Smooth muscle cell (in vitro differentiated cells): ENCODE data around the gene NEUROD2. TPM values are rescaled to one million over a fixed set of nuclear protein-coding genes. Genes with fewer than 3 reads are reported as not detected.

ENCODE experiments used
- DNase-seq: peaks from one replicate; lab custom pipeline; 2025; ENCODE audit not compliant: unreplicated experiment; lab: John Stamatoyannopoulos, UW
- H2AFZ ChIP-seq: fragments of 200-600 bp; sonication (generic); 2 replicates; pipeline ENCODE4 v1.6.0; 2016; ENCODE audit warnings: antibody characterized with exemption, low read depth, mild to moderate bottlenecking
- H3F3A ChIP-seq: fragments of 200-600 bp; sonication (generic); 2 replicates; pipeline ENCODE4 v1.6.0; 2017; ENCODE audit warnings: antibody characterized with exemption, low read depth
- H3K27ac ChIP-seq: fragments of 200-600 bp; sonication (generic); 2 replicates; pipeline ENCODE4 v1.5.1; 2016; ENCODE audit warnings: low read depth, mild to moderate bottlenecking
- H3K27me3 ChIP-seq: fragments of 200-600 bp; sonication (generic); 2 replicates; pipeline ENCODE4 v1.6.1; 2016; ENCODE audit warnings: low read depth, mild to moderate bottlenecking
- H3K36me3 ChIP-seq: fragments of 200-600 bp; sonication (generic); 2 replicates; pipeline ENCODE4 v1.5.1; 2016; ENCODE audit warnings: low read depth
- H3K4me1 ChIP-seq: fragments of 200-600 bp; sonication (generic); 2 replicates; pipeline ENCODE4 v1.5.1; 2016; ENCODE audit warnings: low read depth
- H3K4me2 ChIP-seq: fragments of 200-600 bp; sonication (generic); 2 replicates; pipeline ENCODE4 v1.6.0; 2016; ENCODE audit warnings: mild to moderate bottlenecking
- H3K4me3 ChIP-seq: fragments of 200-600 bp; sonication (generic); 2 replicates; pipeline ENCODE4 v1.5.1; 2016; ENCODE audit warnings: mild to moderate bottlenecking
- H3K79me2 ChIP-seq: fragments of 200-600 bp; sonication (generic); 2 replicates; pipeline ENCODE4 v1.6.0; 2016; ENCODE audit warnings: low read depth, mild to moderate bottlenecking
- H3K9ac ChIP-seq: fragments of 200-600 bp; sonication (generic); 2 replicates; pipeline ENCODE4 v1.6.0; 2016; ENCODE audit warnings: low read depth
- H3K9me3 ChIP-seq: fragments of 200-600 bp; sonication (generic); replicated peaks from 2 replicates; pipeline ENCODE4 v1.5.1; 2016; ENCODE audit warnings: low read depth
- H4K20me1 ChIP-seq: fragments of 200-600 bp; sonication (generic); 2 replicates; pipeline ENCODE4 v1.6.0; 2016; ENCODE audit warnings: low read depth
- CTCF ChIP-seq: fragments of 200-600 bp; sonication (generic); IDR thresholded peaks from 2 replicates; pipeline ENCODE4 v1.5.1; 2017; ENCODE audit warnings: borderline replicate concordance, mild to moderate bottlenecking, antibody characterized with exemption; ENCODE audit not compliant: insufficient read depth, poor library complexity, severe bottlenecking
- WGBS: methylation state at CpG from one replicate; pipeline ENCODE4 v1.1.7; 2016; ENCODE audit warnings: low lambda C conversion rate; 5-methylcytosine and 5-hydroxymethylcytosine counted together
- polyA plus RNA-seq: library from polyadenylated mRNA; unstranded; fragments of >200 nt; fragmentation: Nextera tagmentation; extraction: Ambion mirVana; gene quantifications from 2 replicates; pipeline ENCODE4 v1.2.1, GENCODE V29; 2016
- total RNA-seq: library from RNA; depleted of rRNA; stranded (reverse); fragments of >200 nt; gene quantifications from 2 replicates; pipeline ENCODE4 v1.2.3, GENCODE V29; 2014

The NEUROD2 gene
- total and polyA plus RNA-seq, 2 experiments from 2014 or later: 0.19 TPM; not detected in 1

- Histone ChIP-seq H3K36me3 (no peaks in the 10 kb centered on the region), H3K4me1 (peaks cover 27% of the 10 kb centered on the region), H3K27me3 (no peaks in the 10 kb centered on the region), H3K9me3 (no peaks in the 10 kb centered on the region), H3K9ac (no peak overlapping the region), H2AFZ (no peak overlapping the region), H4K20me1 (peaks cover 81% of the 10 kb centered on the region), H3K27ac (no peak overlapping the region), H3K79me2 (peaks cover 11% of the 10 kb centered on the region), H3K4me3 (no peak overlapping the region), H3K4me2 (no peak overlapping the region), H3F3A (no peaks in the 10 kb centered on the region)
- 95% methylated on average over 15 of the region's 15 CpGs for WGBS
- DNase-seq: no peak
- no peak for TF ChIP-seq CTCF
Measured at GRCh38 chr17:39648616-39649366, 41.1 kb upstream of the NEUROD2 start.

- no peaks in the 10 kb centered on the region for H3K36me3 ChIP-seq
- H3K4me2 ChIP-seq: no peak overlapping the region
- no peak for TF ChIP-seq CTCF
- DNase-seq: no peak
- H3F3A ChIP-seq: no peaks in the 10 kb centered on the region
- no peaks in the 10 kb centered on the region for H3K9me3 ChIP-seq
- 85% methylated on average over 5 of the region's 5 CpGs for WGBS
- H4K20me1 ChIP-seq: peaks cover 81% of the 10 kb centered on the region
- no peak overlapping the region for H3K4me3 ChIP-seq
- no peak overlapping the region for H3K9ac ChIP-seq
- peaks cover 17% of the 10 kb centered on the region for H3K79me2 ChIP-seq
- no peak overlapping the region for H3K27ac ChIP-seq
- no peak overlapping the region for H2AFZ ChIP-seq
- no peaks in the 10 kb centered on the region for H3K27me3 ChIP-seq
- peaks cover 13% of the 10 kb centered on the region for H3K4me1 ChIP-seq
Measured at GRCh38 chr17:39647256-39647655, 39.5 kb upstream of the NEUROD2 start.

- H3K79me2 ChIP-seq: peaks cover 52% of the 10 kb centered on the region
- peaks cover 7% of the 10 kb centered on the region for H3K4me1 ChIP-seq
- DNase-seq: no peak
- no peak overlapping the region for H2AFZ ChIP-seq
- H3K9ac ChIP-seq: no peak overlapping the region
- H3K9me3 ChIP-seq: no peaks in the 10 kb centered on the region
- no peak for TF ChIP-seq CTCF
- no peaks in the 10 kb centered on the region for H3K36me3 ChIP-seq
- no peak overlapping the region for H3K4me2 ChIP-seq
- no peaks in the 10 kb centered on the region for H3F3A ChIP-seq
- no peaks in the 10 kb centered on the region for H3K27me3 ChIP-seq
- 46% methylated on average over 4 of the region's 4 CpGs for WGBS
- no peak overlapping the region for H3K4me3 ChIP-seq
- H3K27ac ChIP-seq: no peak overlapping the region
- H4K20me1 ChIP-seq: peaks cover 87% of the 10 kb centered on the region
Measured at GRCh38 chr17:39643271-39643670, 35.6 kb upstream of the NEUROD2 start.
